HCT116 (cell line): ENCODE results near the gene ACBD3. TPM values are rescaled to one million over a fixed set of nuclear protein-coding genes. Genes with fewer than 3 reads are reported as not detected.

ENCODE experiments used
- ATAC-seq: fragments of 200-7000 bp; cut with Tn5 transposase; 2 replicates; pipeline ENCODE4 v1.9.1; 2020; ENCODE audit warnings: mild to moderate bottlenecking, moderate library complexity
- BruUV-seq: library from RNA; stranded (reverse); fragments of 400-500 nt; replicated peaks from 2 replicates; lab custom pipeline; 2021; lab: Mats Ljungman, UMichigan
- CTCF ChIA-PET: fragments of 300-600 bp; sonication (Branson Sonifier 250); formaldehyde crosslinking; loops from one replicate; lab custom pipeline; 2021; ENCODE audit warnings: antibody characterized with exemption; lab: Charles Lee
- POLR2A ChIA-PET: fragments of 300-600, 350-600 bp; sonication (Branson Sonifier 250); formaldehyde crosslinking; loops from one replicate; lab custom pipeline; 2021; ENCODE audit warnings: antibody characterized with exemption; lab: Charles Lee
- RAD21 ChIA-PET, 2 experiments: fragments of 300-600 bp; sonication (Branson Sonifier 250); formaldehyde crosslinking; loops; one replicate each; lab custom pipeline; 2023; ENCODE audit warnings: low total read pairs in 2 of 2; ENCODE audit not compliant: uncharacterized antibody in 2 of 2, unreplicated experiment in 2 of 2, low non-redundant PET in 1 of 2; lab: Charles Lee
- DNase-seq: peaks from one replicate; pipeline ENCODE4 v3.0.0-alpha.2; 2010; ENCODE audit warnings: low read depth, low spot score
- H2AFZ ChIP-seq: fragments of 200-600 bp; shearing (Covaris generic), sonication (generic); 2 replicates; pipeline ENCODE4 v1.6.1; 2017; ENCODE audit warnings: low read depth, mixed run types, mixed read lengths, antibody characterized with exemption, low read length; ENCODE audit not compliant: poor library complexity, severe bottlenecking
- H3K27ac ChIP-seq: 2 replicates; pipeline ENCODE4 v1.5.1; 2012; ENCODE audit warnings: low read depth, low read length
- H3K27me3 ChIP-seq: fragments of 200-600 bp; sonication (generic); 2 replicates; pipeline ENCODE4 v1.6.1; 2016; ENCODE audit warnings: mixed run types, low read length, mixed read lengths; ENCODE audit not compliant: insufficient read depth
- H3K36me3 ChIP-seq, 2 experiments: fragments of 200-500 bp in 1 of 2; fragments of 200-600 bp in 1 of 2; sonication (Bioruptor generic) in 1 of 2; sonication (generic) in 1 of 2; 2 replicates each; pipeline versions ENCODE4 v1.5.1 to v1.6.1; 2014 to 2016; ENCODE audit warnings: low read length in 2 of 2, inconsistent platforms in 1 of 2, mixed read lengths in 1 of 2, mixed run types in 1 of 2; ENCODE audit not compliant: insufficient read depth in 2 of 2, control insufficient read depth in 1 of 2
- H3K4me1 ChIP-seq, 2 experiments: fragments of 200-600 bp in 1 of 2; sonication (generic) in 1 of 2; 2 replicates each; pipeline versions ENCODE4 v1.5.1 to v1.6.1; 2012 to 2017; ENCODE audit warnings: low read length in 2 of 2, inconsistent platforms in 1 of 2, mild to moderate bottlenecking in 1 of 2, mixed read lengths in 1 of 2, mixed run types in 1 of 2, moderate library complexity in 1 of 2; ENCODE audit not compliant: insufficient read depth in 2 of 2, control insufficient read depth in 1 of 2
- H3K4me2 ChIP-seq: fragments of 200-600 bp; sonication (generic); 2 replicates; pipeline ENCODE4 v1.6.1; 2017; ENCODE audit warnings: mixed run types, low read length, mixed read lengths
- H3K4me3 ChIP-seq, 2 experiments: fragments of 200-600 bp in 1 of 2; sonication (generic) in 1 of 2; replicated peaks in 1 of 2; 2 replicates each; pipeline ENCODE4 v1.5.1; 2011 to 2016; ENCODE audit warnings: low read length in 2 of 2, control low read depth in 1 of 2, low read depth in 1 of 2, mild to moderate bottlenecking in 1 of 2, mixed read lengths in 1 of 2, mixed run types in 1 of 2
- H3K79me2 ChIP-seq: fragments of 200-600 bp; sonication (generic); 2 replicates; pipeline ENCODE4 v1.6.1; 2017; ENCODE audit warnings: mild to moderate bottlenecking, mixed run types, low read length, moderate library complexity, mixed read lengths; ENCODE audit not compliant: insufficient read depth
- H3K9ac ChIP-seq: fragments of 200-600 bp; sonication (generic); 2 replicates; pipeline ENCODE4 v1.6.1; 2016; ENCODE audit warnings: low read length, mixed read lengths
- H3K9me2 ChIP-seq: fragments of 200-600 bp; sonication (generic), shearing (Covaris generic); 2 replicates; pipeline ENCODE4 v1.6.1; 2017; ENCODE audit warnings: mixed run types, mild to moderate bottlenecking, moderate library complexity; ENCODE audit not compliant: insufficient read depth
- H3K9me3 ChIP-seq, 2 experiments: fragments of 200-500 bp in 1 of 2; fragments of 200-600 bp in 1 of 2; sonication (Bioruptor generic) in 1 of 2; sonication (generic) in 1 of 2; 2 replicates each; pipeline ENCODE4 v1.6.1; 2014 to 2017; ENCODE audit warnings: low read length in 2 of 2, mixed read lengths in 2 of 2, inconsistent platforms in 1 of 2, low read depth in 1 of 2, mild to moderate bottlenecking in 1 of 2, mixed run types in 1 of 2, moderate library complexity in 1 of 2; ENCODE audit not compliant: control insufficient read depth in 1 of 2, insufficient read depth in 1 of 2
- H4K20me1 ChIP-seq: fragments of 200-600 bp; sonication (generic), shearing (Covaris generic); 2 replicates; pipeline ENCODE4 v1.6.1; 2017; ENCODE audit warnings: mixed run types, mild to moderate bottlenecking, moderate library complexity; ENCODE audit not compliant: insufficient read depth
- CEBPB ChIP-seq: IDR thresholded peaks from 2 replicates; pipeline ENCODE4 v1.6.1; 2012; ENCODE audit warnings: low read depth
- EZH2 ChIP-seq: fragments of 200-600 bp; sonication (generic); IDR thresholded peaks from 2 replicates; pipeline ENCODE4 v1.6.1; 2017; ENCODE audit warnings: antibody characterized with exemption, mixed run types
- EZH2phosphoT487 ChIP-seq: fragments of 200-600 bp; IDR thresholded peaks from 2 replicates; pipeline ENCODE4 v1.6.1; 2018; ENCODE audit warnings: antibody characterized with exemption, borderline replicate concordance
- JUND ChIP-seq: IDR thresholded peaks from 2 replicates; pipeline ENCODE4 v1.6.1; 2012
- POLR2A ChIP-seq: IDR thresholded peaks from 2 replicates; pipeline ENCODE4 v1.7.0; 2011; ENCODE audit warnings: borderline replicate concordance; ENCODE audit not compliant: insufficient read depth, insufficient read length; ENCODE audit errors: extremely low read depth
- POLR2AphosphoS5 ChIP-seq: IDR thresholded peaks from 2 replicates; pipeline ENCODE4 v1.6.1; 2011; ENCODE audit warnings: mild to moderate bottlenecking, low read depth, low read length, moderate library complexity
- RAD21 ChIP-seq: IDR thresholded peaks from 2 replicates; pipeline ENCODE4 v1.6.1; 2012; ENCODE audit warnings: low read depth, mild to moderate bottlenecking
- TCF7L2 ChIP-seq: IDR thresholded peaks from 2 replicates; pipeline ENCODE4 v1.7.0; 2011; ENCODE audit warnings: borderline replicate concordance, inconsistent platforms; ENCODE audit not compliant: insufficient read depth, insufficient read length; ENCODE audit errors: extremely low read depth
- ZFX ChIP-seq: fragments of 450-650 bp; IDR thresholded peaks from 2 replicates; pipeline ENCODE4 v1.6.1; 2017
- ZNF274 ChIP-seq: fragments of 200-500 bp; sonication (Bioruptor generic); IDR thresholded peaks from 2 replicates; pipeline ENCODE4 v1.6.1; 2014; ENCODE audit warnings: mild to moderate bottlenecking, low read depth, low read length, inconsistent platforms
- intact Hi-C: fragments of 100-400 bp; cut with micrococcal nuclease; formaldehyde crosslinking; loops from 2 replicates; pipeline ENCODE4 v1.10.0; 2022
- total RNA-seq: library from RNA; stranded (reverse); gene quantifications from one replicate; pipeline ENCODE4 v1.2.1, GENCODE V29; 2021; ENCODE audit not compliant: unreplicated experiment
- TF ChIP-seq, protein P1 (sequence below), 3 experiments: fragments of 200-600 bp in 1 of 3; sonication (generic) in 1 of 3; IDR thresholded peaks in 2 of 3; conservative IDR thresholded peaks in 1 of 3; 2 replicates each; pipeline ENCODE4 v1.5.1; 2012 to 2017; ENCODE audit warnings: low read depth in 2 of 3, low read length in 2 of 3, antibody characterized with exemption in 1 of 3, borderline replicate concordance in 1 of 3, control low read depth in 1 of 3, mild to moderate bottlenecking in 1 of 3, mixed read lengths in 1 of 3, mixed run types in 1 of 3, moderate library complexity in 1 of 3; ENCODE audit not compliant: insufficient read depth in 1 of 3
- TF ChIP-seq, protein P2 (sequence below): IDR thresholded peaks from 2 replicates; pipeline ENCODE4 v1.6.1; 2011; ENCODE audit warnings: mild to moderate bottlenecking, low read length, moderate library complexity; ENCODE audit not compliant: insufficient replicate concordance; ENCODE audit errors: extremely low read depth
- TF ChIP-seq, protein P3 (sequence below): IDR thresholded peaks from 2 replicates; pipeline ENCODE4 v1.6.1; 2012

The ACBD3 gene
- total RNA-seq, 1 experiment from 2014 or later: 29.6 TPM

DNA sequence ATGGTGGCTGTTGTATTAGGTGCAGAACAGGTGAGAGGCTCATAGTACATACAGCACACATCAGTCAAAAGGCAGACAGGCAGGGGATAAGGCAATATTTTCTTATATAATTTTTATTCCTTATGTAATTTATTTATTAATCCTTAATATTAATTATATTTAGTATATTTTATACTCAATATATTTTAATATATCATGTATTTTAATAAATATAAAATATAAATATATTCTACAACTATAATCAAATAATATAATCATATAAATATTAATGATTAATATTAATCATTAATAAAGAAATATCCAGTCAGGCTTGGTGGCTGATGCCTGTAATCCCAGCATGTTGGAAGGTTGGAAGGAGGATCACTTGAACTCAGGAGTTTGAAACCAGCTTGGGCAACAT is 17.7 kb upstream of the ACBD3 start:
- ATAC-seq (no peak), DNase-seq (no peak)
- intact Hi-C loops: no loop called here
- H2AFZ ChIP-seq: no peak overlapping the region
- no peaks in the 10 kb centered on the region for H3K4me1 ChIP-seq
- TF ChIP-seq CEBPB (no peak), POLR2AphosphoS5 (no peak), EZH2 (no peak), JUND (no peak), RAD21 (no peak), POLR2A (no peak), EZH2phosphoT487 (no peak), ZFX (no peak), ZNF274 (no peak), TCF7L2 (no peak)
- TF ChIP-seq, protein P1, sequence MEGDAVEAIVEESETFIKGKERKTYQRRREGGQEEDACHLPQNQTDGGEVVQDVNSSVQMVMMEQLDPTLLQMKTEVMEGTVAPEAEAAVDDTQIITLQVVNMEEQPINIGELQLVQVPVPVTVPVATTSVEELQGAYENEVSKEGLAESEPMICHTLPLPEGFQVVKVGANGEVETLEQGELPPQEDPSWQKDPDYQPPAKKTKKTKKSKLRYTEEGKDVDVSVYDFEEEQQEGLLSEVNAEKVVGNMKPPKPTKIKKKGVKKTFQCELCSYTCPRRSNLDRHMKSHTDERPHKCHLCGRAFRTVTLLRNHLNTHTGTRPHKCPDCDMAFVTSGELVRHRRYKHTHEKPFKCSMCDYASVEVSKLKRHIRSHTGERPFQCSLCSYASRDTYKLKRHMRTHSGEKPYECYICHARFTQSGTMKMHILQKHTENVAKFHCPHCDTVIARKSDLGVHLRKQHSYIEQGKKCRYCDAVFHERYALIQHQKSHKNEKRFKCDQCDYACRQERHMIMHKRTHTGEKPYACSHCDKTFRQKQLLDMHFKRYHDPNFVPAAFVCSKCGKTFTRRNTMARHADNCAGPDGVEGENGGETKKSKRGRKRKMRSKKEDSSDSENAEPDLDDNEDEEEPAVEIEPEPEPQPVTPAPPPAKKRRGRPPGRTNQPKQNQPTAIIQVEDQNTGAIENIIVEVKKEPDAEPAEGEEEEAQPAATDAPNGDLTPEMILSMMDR (IDR thresholded peaks at IDR 0.05 in 2 of 3, conservative IDR thresholded peaks at IDR 0.05 in 1 of 3; ENCODE audit: borderline replicate concordance in 1 of 3, insufficient read depth in 1 of 3, low read depth in 2 of 3, low read length in 2 of 3): no peak
- TF ChIP-seq, protein P2, sequence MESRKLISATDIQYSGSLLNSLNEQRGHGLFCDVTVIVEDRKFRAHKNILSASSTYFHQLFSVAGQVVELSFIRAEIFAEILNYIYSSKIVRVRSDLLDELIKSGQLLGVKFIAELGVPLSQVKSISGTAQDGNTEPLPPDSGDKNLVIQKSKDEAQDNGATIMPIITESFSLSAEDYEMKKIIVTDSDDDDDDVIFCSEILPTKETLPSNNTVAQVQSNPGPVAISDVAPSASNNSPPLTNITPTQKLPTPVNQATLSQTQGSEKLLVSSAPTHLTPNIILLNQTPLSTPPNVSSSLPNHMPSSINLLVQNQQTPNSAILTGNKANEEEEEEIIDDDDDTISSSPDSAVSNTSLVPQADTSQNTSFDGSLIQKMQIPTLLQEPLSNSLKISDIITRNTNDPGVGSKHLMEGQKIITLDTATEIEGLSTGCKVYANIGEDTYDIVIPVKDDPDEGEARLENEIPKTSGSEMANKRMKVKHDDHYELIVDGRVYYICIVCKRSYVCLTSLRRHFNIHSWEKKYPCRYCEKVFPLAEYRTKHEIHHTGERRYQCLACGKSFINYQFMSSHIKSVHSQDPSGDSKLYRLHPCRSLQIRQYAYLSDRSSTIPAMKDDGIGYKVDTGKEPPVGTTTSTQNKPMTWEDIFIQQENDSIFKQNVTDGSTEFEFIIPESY: no peak
- TF ChIP-seq, protein P3, sequence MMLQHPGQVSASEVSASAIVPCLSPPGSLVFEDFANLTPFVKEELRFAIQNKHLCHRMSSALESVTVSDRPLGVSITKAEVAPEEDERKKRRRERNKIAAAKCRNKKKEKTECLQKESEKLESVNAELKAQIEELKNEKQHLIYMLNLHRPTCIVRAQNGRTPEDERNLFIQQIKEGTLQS: no peak
- ChIA-PET POLR2A (no interaction called here), CTCF (interaction anchor here (1.1 kb wide), 1 partner anchor 79 kb away, joined by 3 read pairs; no protein-coding TSS in a partner anchor), RAD21 (no interaction called here)
- no peak overlapping the region for H3K9ac ChIP-seq
- H3K9me2 ChIP-seq: no peaks in the 10 kb centered on the region
- H3K4me3 ChIP-seq: no peak overlapping the region
- no peaks in the 10 kb centered on the region for H4K20me1 ChIP-seq
- H3K4me2 ChIP-seq: no peak overlapping the region
- no peaks in the 10 kb centered on the region for H3K9me3 ChIP-seq
- H3K27me3 ChIP-seq: no peaks in the 10 kb centered on the region
- no peaks in the 10 kb centered on the region for H3K79me2 ChIP-seq
- BruUV-seq: no TSS peak
- no peak overlapping the region for H3K27ac ChIP-seq
- H3K36me3 ChIP-seq: no peaks in the 10 kb centered on the region
